ENCODE data around the gene ADRB1.

ADRB1 gene

GRCh38 chr10:114061148-114061547 is 17.5 kb downstream of the ADRB1 start:
- H3K9me3 Mint-ChIP-seq, result no peaks in the 10 kb centered on the region
- H3K27ac Mint-ChIP-seq, result no peak overlapping the region
- H3K4me1 Mint-ChIP-seq, result peaks cover 10% of the 10 kb centered on the region
- no peak overlapping the region for H3K4me3 Mint-ChIP-seq
- no peaks in the 10 kb centered on the region for H3K27me3 Mint-ChIP-seq
- no peak for ATAC-seq
- H3K36me3 Mint-ChIP-seq, result no peaks in the 10 kb centered on the region

GRCh38 chr10:114061789-114062188 is 18.1 kb downstream of the ADRB1 start:
- Mint-ChIP-seq H3K27me3 (no peaks in the 10 kb centered on the region), H3K4me1 (peaks cover 12% of the 10 kb centered on the region), H3K27ac (no peak overlapping the region), H3K36me3 (no peaks in the 10 kb centered on the region), H3K9me3 (no peaks in the 10 kb centered on the region), H3K4me3 (no peak overlapping the region)
- ATAC-seq, result no peak

- H3K9me3 Mint-ChIP-seq, result no peaks in the 10 kb centered on the region
- H3K4me1 Mint-ChIP-seq, result peaks cover 29% of the 10 kb centered on the region
- H3K36me3 Mint-ChIP-seq, result no peaks in the 10 kb centered on the region
- H3K4me3 Mint-ChIP-seq, result no peak overlapping the region
- ATAC-seq, result no peak
- H3K27me3 Mint-ChIP-seq, result no peaks in the 10 kb centered on the region
- no peak overlapping the region for H3K27ac Mint-ChIP-seq
Observed at GRCh38 chr10:114064151-114065048, 20.7 kb downstream of the ADRB1 start.

- Mint-ChIP-seq H3K27me3 (no peaks in the 10 kb centered on the region), H3K9me3 (no peaks in the 10 kb centered on the region), H3K27ac (no peak overlapping the region), H3K4me1 (peaks cover 29% of the 10 kb centered on the region), H3K36me3 (no peaks in the 10 kb centered on the region), H3K4me3 (no peak overlapping the region)
- ATAC-seq, result no peak
Observed at GRCh38 chr10:114065049-114065435, 21.4 kb downstream of the ADRB1 start.

GRCh38 chr10:114068054-114068707 is 24.5 kb downstream of the ADRB1 start:
- H3K27ac Mint-ChIP-seq, result peak overlapping the region; percentile 44
- ATAC-seq, result no peak
- H3K36me3 Mint-ChIP-seq, result no peaks in the 10 kb centered on the region
- H3K4me1 Mint-ChIP-seq, result peaks cover 51% of the 10 kb centered on the region
- H3K4me3 Mint-ChIP-seq, result no peak overlapping the region
- H3K9me3 Mint-ChIP-seq, result no peaks in the 10 kb centered on the region
- H3K27me3 Mint-ChIP-seq, result no peaks in the 10 kb centered on the region

GRCh38 chr10:114070710-114071109 is 27.0 kb downstream of the ADRB1 start:
- H3K27ac Mint-ChIP-seq, result peak overlapping the region; percentile 50
- H3K9me3 Mint-ChIP-seq, result no peaks in the 10 kb centered on the region
- no peaks in the 10 kb centered on the region for H3K27me3 Mint-ChIP-seq
- peak; percentile 73 for ATAC-seq
- H3K4me3 Mint-ChIP-seq, result peak overlapping the region; percentile 16
- peaks cover 55% of the 10 kb centered on the region for H3K4me1 Mint-ChIP-seq
- no peaks in the 10 kb centered on the region for H3K36me3 Mint-ChIP-seq

- H3K4me3 Mint-ChIP-seq, result no peak overlapping the region
Observed at GRCh38 chr10:114071178-114071577, 27.5 kb downstream of the ADRB1 start.

GRCh38 chr10:114073395-114074186 is 29.9 kb downstream of the ADRB1 start:
- H3K36me3 Mint-ChIP-seq, result no peaks in the 10 kb centered on the region
- H3K27ac Mint-ChIP-seq, result peak overlapping the region; percentile 50
- H3K27me3 Mint-ChIP-seq, result no peaks in the 10 kb centered on the region
- no peaks in the 10 kb centered on the region for H3K9me3 Mint-ChIP-seq
- peak; percentile 69 for ATAC-seq
- H3K4me1 Mint-ChIP-seq, result peaks cover 51% of the 10 kb centered on the region
- H3K4me3 Mint-ChIP-seq, result no peak overlapping the region

More at GRCh38 chr10:114071178-114071577, 27.5 kb downstream of the ADRB1 start:
- Mint-ChIP-seq H3K27ac (peak overlapping the region; percentile 50), H3K4me1 (peaks cover 55% of the 10 kb centered on the region), H3K27me3 (no peaks in the 10 kb centered on the region), H3K36me3 (no peaks in the 10 kb centered on the region), H3K9me3 (no peaks in the 10 kb centered on the region)
- ATAC-seq, result peak; percentile 80

- no peak overlapping the region for H3K4me3 Mint-ChIP-seq
- H3K4me1 Mint-ChIP-seq, result peaks cover 51% of the 10 kb centered on the region
- no peaks in the 10 kb centered on the region for H3K36me3 Mint-ChIP-seq
- peak overlapping the region; percentile 51 for H3K27ac Mint-ChIP-seq
- H3K9me3 Mint-ChIP-seq, result no peaks in the 10 kb centered on the region
- H3K27me3 Mint-ChIP-seq, result no peaks in the 10 kb centered on the region
- no peak for ATAC-seq
Observed at GRCh38 chr10:114075093-114075492, 31.4 kb downstream of the ADRB1 start.

GRCh38 chr10:114077347-114077746 is 33.7 kb downstream of the ADRB1 start:
- peak; percentile 31 for ATAC-seq
- peak overlapping the region; percentile 65 for H3K27ac Mint-ChIP-seq
- H3K4me3 Mint-ChIP-seq, result no peak overlapping the region
- no peaks in the 10 kb centered on the region for H3K9me3 Mint-ChIP-seq
- H3K4me1 Mint-ChIP-seq, result peaks cover 33% of the 10 kb centered on the region
- H3K36me3 Mint-ChIP-seq, result no peaks in the 10 kb centered on the region
- H3K27me3 Mint-ChIP-seq, result no peaks in the 10 kb centered on the region

- H3K27ac Mint-ChIP-seq, result peak overlapping the region; percentile 65
- H3K4me1 Mint-ChIP-seq, result peaks cover 28% of the 10 kb centered on the region
- H3K36me3 Mint-ChIP-seq, result no peaks in the 10 kb centered on the region
- H3K9me3 Mint-ChIP-seq, result no peaks in the 10 kb centered on the region
- no peak overlapping the region for H3K4me3 Mint-ChIP-seq
- ATAC-seq, result peak; percentile 63
- H3K27me3 Mint-ChIP-seq, result no peaks in the 10 kb centered on the region
Observed at GRCh38 chr10:114077815-114078219, 34.2 kb downstream of the ADRB1 start.

- no peak for ATAC-seq
- no peak overlapping the region for H3K4me3 Mint-ChIP-seq
- H3K36me3 Mint-ChIP-seq, result no peaks in the 10 kb centered on the region
- peak overlapping the region; percentile 65 for H3K27ac Mint-ChIP-seq
- peaks cover 23% of the 10 kb centered on the region for H3K4me1 Mint-ChIP-seq
- H3K9me3 Mint-ChIP-seq, result no peaks in the 10 kb centered on the region
- no peaks in the 10 kb centered on the region for H3K27me3 Mint-ChIP-seq
Observed at GRCh38 chr10:114078346-114078745, 34.7 kb downstream of the ADRB1 start.

GRCh38 chr10:114079421-114079820 is 35.8 kb downstream of the ADRB1 start:
- no peak overlapping the region for H3K4me3 Mint-ChIP-seq
- peaks cover 15% of the 10 kb centered on the region for H3K4me1 Mint-ChIP-seq
- H3K36me3 Mint-ChIP-seq, result no peaks in the 10 kb centered on the region
- H3K9me3 Mint-ChIP-seq, result no peaks in the 10 kb centered on the region
- no peak for ATAC-seq
- H3K27me3 Mint-ChIP-seq, result no peaks in the 10 kb centered on the region
- no peak overlapping the region for H3K27ac Mint-ChIP-seq

- Mint-ChIP-seq H3K9me3 (no peaks in the 10 kb centered on the region), H3K4me3 (no peak overlapping the region), H3K36me3 (no peaks in the 10 kb centered on the region), H3K4me1 (peaks cover 12% of the 10 kb centered on the region), H3K27ac (no peak overlapping the region), H3K27me3 (no peaks in the 10 kb centered on the region)
- no peak for ATAC-seq
Observed at GRCh38 chr10:114081911-114082583, 38.4 kb downstream of the ADRB1 start.

- peaks cover 2% of the 10 kb centered on the region for H3K4me1 Mint-ChIP-seq
- H3K9me3 Mint-ChIP-seq, result no peaks in the 10 kb centered on the region
- H3K27ac Mint-ChIP-seq, result no peak overlapping the region
- no peak overlapping the region for H3K4me3 Mint-ChIP-seq
- no peak for ATAC-seq
- H3K36me3 Mint-ChIP-seq, result no peaks in the 10 kb centered on the region
- no peaks in the 10 kb centered on the region for H3K27me3 Mint-ChIP-seq
Observed at GRCh38 chr10:114083040-114083439, 39.4 kb downstream of the ADRB1 start.
